Upper lobe of left lung (tissue), 4 donors: Measurements from ENCODE around the gene LY6G6D.

Experiments used
- EP300 ChIP-seq, 4 donors: sonication (generic); formaldehyde crosslinking; IDR thresholded peaks; one replicate each; pipeline ENCODE4 v1.5.1; 2017; ENCODE audit warnings: antibody characterized with exemption in 4 of 4, control low read depth in 2 of 4
- POLR2A ChIP-seq, 4 donors: fragments of 450-650 bp; IDR thresholded peaks; one replicate each; pipeline ENCODE4 v1.5.1; 2016 to 2017; ENCODE audit warnings: antibody characterized with exemption in 4 of 4, mild to moderate bottlenecking in 2 of 4
- POLR2AphosphoS5 ChIP-seq, 2 donors: sonication (generic); formaldehyde crosslinking; IDR thresholded peaks; one replicate each; pipeline ENCODE4 v1.5.1; 2017; ENCODE audit warnings: antibody characterized with exemption in 2 of 2
- TF ChIP-seq, protein P1 (sequence below), 6 experiments: fragments of 450-650 bp in 4 of 6; fragments of 200-600 bp in 2 of 6; sonication (generic) in 2 of 6; IDR thresholded peaks; one replicate each; pipeline ENCODE4 v1.5.1; 2016 to 2019; ENCODE audit warnings: antibody characterized with exemption in 6 of 6

DNA sequence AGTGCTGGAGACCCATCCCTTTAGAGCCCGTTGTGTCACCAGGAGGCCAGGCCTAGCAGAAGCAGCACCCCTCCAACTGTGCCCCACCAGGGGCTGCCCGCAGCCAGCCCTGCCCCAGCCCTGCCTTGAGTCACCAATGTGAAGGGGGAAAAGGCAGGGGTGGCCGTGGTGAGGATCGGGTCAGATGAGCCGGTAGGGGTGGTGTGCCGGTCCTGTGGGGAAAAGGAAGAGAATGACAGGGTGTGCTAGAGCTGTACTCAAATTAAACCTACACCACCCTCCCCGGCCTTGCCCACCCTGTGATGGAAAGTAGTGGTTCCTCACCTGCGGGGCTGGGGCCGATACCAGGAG, 50.4 kb downstream of the LY6G6D start:
- TF ChIP-seq POLR2A (IDR thresholded peaks at IDR 0.05) (no peak), POLR2AphosphoS5 (IDR thresholded peaks at IDR 0.05) (no peak), EP300 (IDR thresholded peaks at IDR 0.05) (no peak)
- TF ChIP-seq, protein P1, sequence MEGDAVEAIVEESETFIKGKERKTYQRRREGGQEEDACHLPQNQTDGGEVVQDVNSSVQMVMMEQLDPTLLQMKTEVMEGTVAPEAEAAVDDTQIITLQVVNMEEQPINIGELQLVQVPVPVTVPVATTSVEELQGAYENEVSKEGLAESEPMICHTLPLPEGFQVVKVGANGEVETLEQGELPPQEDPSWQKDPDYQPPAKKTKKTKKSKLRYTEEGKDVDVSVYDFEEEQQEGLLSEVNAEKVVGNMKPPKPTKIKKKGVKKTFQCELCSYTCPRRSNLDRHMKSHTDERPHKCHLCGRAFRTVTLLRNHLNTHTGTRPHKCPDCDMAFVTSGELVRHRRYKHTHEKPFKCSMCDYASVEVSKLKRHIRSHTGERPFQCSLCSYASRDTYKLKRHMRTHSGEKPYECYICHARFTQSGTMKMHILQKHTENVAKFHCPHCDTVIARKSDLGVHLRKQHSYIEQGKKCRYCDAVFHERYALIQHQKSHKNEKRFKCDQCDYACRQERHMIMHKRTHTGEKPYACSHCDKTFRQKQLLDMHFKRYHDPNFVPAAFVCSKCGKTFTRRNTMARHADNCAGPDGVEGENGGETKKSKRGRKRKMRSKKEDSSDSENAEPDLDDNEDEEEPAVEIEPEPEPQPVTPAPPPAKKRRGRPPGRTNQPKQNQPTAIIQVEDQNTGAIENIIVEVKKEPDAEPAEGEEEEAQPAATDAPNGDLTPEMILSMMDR (IDR thresholded peaks at IDR 0.05), result no peak
